HPDE6-E6E7 (cell line): ENCODE data around the gene LMAN2.

Source experiments
- DNase-seq: peaks from one replicate; pipeline ENCODE4 v3.0.0; 2011; ENCODE audit warnings: missing footprints; ENCODE audit errors: extremely low spot score

LMAN2 gene

GRCh38 chr5:177290816-177291596 lies 60.5 kb downstream of the LMAN2 start:
- no peak for DNase-seq

GRCh38 chr5:177288191-177288590 lies 63.3 kb downstream of the LMAN2 start:
- DNase-seq: no peak
